Measurements from ENCODE around the gene CDK3. TPM values are rescaled to one million over a fixed set of nuclear protein-coding genes. Genes with fewer than 3 reads are reported as not detected.

CDK3 gene
- polyA plus RNA-seq, 1 experiment, result 2.9 TPM

- DNase-seq (ENCODE audit: low read depth, low spot score), result no peak
- TF ChIP-seq, protein P1, sequence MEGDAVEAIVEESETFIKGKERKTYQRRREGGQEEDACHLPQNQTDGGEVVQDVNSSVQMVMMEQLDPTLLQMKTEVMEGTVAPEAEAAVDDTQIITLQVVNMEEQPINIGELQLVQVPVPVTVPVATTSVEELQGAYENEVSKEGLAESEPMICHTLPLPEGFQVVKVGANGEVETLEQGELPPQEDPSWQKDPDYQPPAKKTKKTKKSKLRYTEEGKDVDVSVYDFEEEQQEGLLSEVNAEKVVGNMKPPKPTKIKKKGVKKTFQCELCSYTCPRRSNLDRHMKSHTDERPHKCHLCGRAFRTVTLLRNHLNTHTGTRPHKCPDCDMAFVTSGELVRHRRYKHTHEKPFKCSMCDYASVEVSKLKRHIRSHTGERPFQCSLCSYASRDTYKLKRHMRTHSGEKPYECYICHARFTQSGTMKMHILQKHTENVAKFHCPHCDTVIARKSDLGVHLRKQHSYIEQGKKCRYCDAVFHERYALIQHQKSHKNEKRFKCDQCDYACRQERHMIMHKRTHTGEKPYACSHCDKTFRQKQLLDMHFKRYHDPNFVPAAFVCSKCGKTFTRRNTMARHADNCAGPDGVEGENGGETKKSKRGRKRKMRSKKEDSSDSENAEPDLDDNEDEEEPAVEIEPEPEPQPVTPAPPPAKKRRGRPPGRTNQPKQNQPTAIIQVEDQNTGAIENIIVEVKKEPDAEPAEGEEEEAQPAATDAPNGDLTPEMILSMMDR (IDR thresholded peaks at IDR 0.05; ENCODE audit: low read depth, low read length), result no peak
- Histone ChIP-seq H3K9me3 (ENCODE audit: control insufficient read depth, insufficient read depth, low read length) (no peaks in the 10 kb centered on the region), H3K27ac (ENCODE audit: low read depth, low read length) (no peak overlapping the region), H3K4me3 (ENCODE audit: low read depth, low read length) (no peak overlapping the region), H3K27me3 (ENCODE audit: control insufficient read depth, insufficient read depth, low read length) (no peaks in the 10 kb centered on the region)
- ChIA-PET CTCF (interaction anchor here (0.8 kb wide), 1 partner anchor 35 kb away, joined by 5 read pairs; no protein-coding TSS in a partner anchor), POLR2A (no interaction called here)
Observed at GRCh38 chr17:76049239-76049638, 48.6 kb downstream of the CDK3 start.

DNA sequence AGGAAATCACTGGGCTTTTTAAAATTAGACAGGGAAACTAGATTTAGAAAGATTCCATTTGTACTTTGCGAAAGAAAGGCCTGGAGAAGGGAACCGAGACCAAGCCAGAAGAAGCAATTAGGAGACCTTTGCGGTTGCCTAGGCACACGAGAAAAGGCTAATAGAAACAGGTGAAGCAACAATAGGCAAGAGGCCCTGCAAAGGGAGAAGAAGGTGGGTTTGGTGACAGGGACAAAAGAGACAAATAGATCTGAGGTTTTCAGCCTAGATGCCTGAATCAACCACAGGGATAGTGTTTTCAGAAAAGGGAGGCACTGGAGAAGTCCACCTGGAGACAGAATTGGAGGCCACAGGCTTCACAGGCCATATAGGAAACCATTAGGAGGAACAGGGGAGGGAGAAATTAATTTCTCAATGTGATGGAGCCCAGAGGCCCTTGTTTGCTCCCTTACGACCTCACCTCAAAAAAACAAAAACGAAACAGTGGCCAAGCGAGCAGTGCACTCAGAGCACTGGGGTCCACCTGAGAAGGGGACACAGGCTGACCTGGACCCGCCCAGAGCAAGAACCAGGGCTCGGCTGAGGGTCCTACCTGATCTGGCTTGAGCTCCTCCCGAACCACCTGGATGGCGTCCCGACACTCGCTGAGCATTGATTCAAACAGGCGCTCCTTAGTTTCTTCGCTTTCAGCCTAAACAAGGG is 49.3 kb downstream of the CDK3 start:
- DNase-seq (ENCODE audit: low read depth, low spot score), result no peak
- no peaks in the 10 kb centered on the region for H3K27me3 ChIP-seq (ENCODE audit: control insufficient read depth, insufficient read depth, low read length)
- no peak overlapping the region for H3K4me3 ChIP-seq (ENCODE audit: low read depth, low read length)
- TF ChIP-seq, protein P1 (IDR thresholded peaks at IDR 0.05; ENCODE audit: low read depth, low read length), result no peak
- H3K27ac ChIP-seq (ENCODE audit: low read depth, low read length), result no peak overlapping the region
- H3K9me3 ChIP-seq (ENCODE audit: control insufficient read depth, insufficient read depth, low read length), result no peaks in the 10 kb centered on the region
- POLR2A ChIA-PET, result no interaction called here
- CTCF ChIA-PET, result interaction anchor here (0.8 kb wide), 1 partner anchor 36 kb away, joined by 5 read pairs; no protein-coding TSS in a partner anchor

GRCh38 chr17:76050538-76051467 is 50.1 kb downstream of the CDK3 start:
- no peaks in the 10 kb centered on the region for H3K27me3 ChIP-seq (ENCODE audit: control insufficient read depth, insufficient read depth, low read length)
- no peaks in the 10 kb centered on the region for H3K9me3 ChIP-seq (ENCODE audit: control insufficient read depth, insufficient read depth, low read length)
- ChIA-PET POLR2A (no interaction called here), CTCF (no interaction called here)
- H3K27ac ChIP-seq (ENCODE audit: low read depth, low read length), result no peak overlapping the region
- H3K4me3 ChIP-seq (ENCODE audit: low read depth, low read length), result no peak overlapping the region
- no peak for DNase-seq (ENCODE audit: low read depth, low spot score)
- TF ChIP-seq, protein P1 (IDR thresholded peaks at IDR 0.05; ENCODE audit: low read depth, low read length), result no peak

DNA sequence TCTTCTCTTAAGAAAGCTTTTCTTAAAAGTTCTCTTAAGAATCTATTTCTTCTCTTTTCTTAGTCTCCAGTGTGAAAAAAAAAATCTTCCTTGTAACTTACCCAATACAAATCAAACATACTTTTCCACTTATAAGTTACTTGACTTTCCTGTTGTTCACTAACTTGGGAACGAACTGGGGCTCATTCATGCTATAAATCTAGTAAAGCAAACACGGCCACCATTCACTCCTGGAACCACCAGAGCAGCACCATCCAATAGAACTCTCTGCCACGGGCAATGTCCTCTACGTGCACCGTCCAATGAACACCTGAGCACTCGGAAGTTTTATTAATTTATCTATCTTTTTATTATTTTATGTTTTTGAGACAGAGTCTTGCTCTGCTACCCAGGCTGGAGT is 50.9 kb downstream of the CDK3 start:
- TF ChIP-seq, protein P1 (IDR thresholded peaks at IDR 0.05; ENCODE audit: low read depth, low read length), result no peak
- Histone ChIP-seq H3K9me3 (ENCODE audit: control insufficient read depth, insufficient read depth, low read length) (no peaks in the 10 kb centered on the region), H3K4me3 (ENCODE audit: low read depth, low read length) (no peak overlapping the region), H3K27ac (ENCODE audit: low read depth, low read length) (no peak overlapping the region), H3K27me3 (ENCODE audit: control insufficient read depth, insufficient read depth, low read length) (no peaks in the 10 kb centered on the region)
- POLR2A ChIA-PET, result no interaction called here
- CTCF ChIA-PET, result no interaction called here
- no peak for DNase-seq (ENCODE audit: low read depth, low spot score)

Measured in AG04450 (cell line).